Measurements from ENCODE around the gene COL5A1.
A peak's percentile ranks its signal among the peaks of the same experiment; 100 is the strongest.

The COL5A1 gene

GRCh38 chr9:134712926-134713325 lies 71.3 kb downstream of the COL5A1 start:
- DNase-seq, result no peak

- peak; percentile 13 for DNase-seq
These were observed 73.9 kb downstream of the COL5A1 start for GRCh38 chr9:134715536-134715935.

- DNase-seq, result no peak
These were observed 74.5 kb downstream of the COL5A1 start for GRCh38 chr9:134716067-134716466.

GRCh38 chr9:134717056-134717455 lies 75.5 kb downstream of the COL5A1 start:
- DNase-seq, result no peak

GRCh38 chr9:134717924-134718645 lies 76.5 kb downstream of the COL5A1 start:
- DNase-seq, result no peak

GRCh38 chr9:134719331-134719730 lies 77.7 kb downstream of the COL5A1 start:
- no peak for DNase-seq

GRCh38 chr9:134720136-134720753 lies 78.6 kb downstream of the COL5A1 start:
- no peak for DNase-seq

GRCh38 chr9:134720796-134721195 lies 79.2 kb downstream of the COL5A1 start:
- DNase-seq, result no peak

GRCh38 chr9:134721344-134721743 lies 79.7 kb downstream of the COL5A1 start:
- DNase-seq, result no peak

GRCh38 chr9:134722120-134722701 lies 80.6 kb downstream of the COL5A1 start:
- peak; percentile 18 for DNase-seq

- DNase-seq, result no peak
These were observed 81.4 kb downstream of the COL5A1 start for GRCh38 chr9:134723037-134723436.

GRCh38 chr9:134723491-134724190 lies 82.0 kb downstream of the COL5A1 start:
- no peak for DNase-seq

GRCh38 chr9:134724202-134724911 lies 82.8 kb downstream of the COL5A1 start:
- peak; percentile 70 for DNase-seq

GRCh38 chr9:134724912-134725604 lies 83.5 kb downstream of the COL5A1 start:
- DNase-seq, result peak; percentile 94

- peak; percentile 90 for DNase-seq
These were observed 84.0 kb downstream of the COL5A1 start for GRCh38 chr9:134725605-134725940.

GRCh38 chr9:134726026-134726721 lies 84.6 kb downstream of the COL5A1 start:
- no peak for DNase-seq

GRCh38 chr9:134726722-134727034 lies 85.1 kb downstream of the COL5A1 start:
- DNase-seq, result no peak

- DNase-seq, result no peak
These were observed 86.6 kb downstream of the COL5A1 start for GRCh38 chr9:134728021-134728795.

GRCh38 chr9:134728801-134729495 lies 87.3 kb downstream of the COL5A1 start:
- no peak for DNase-seq

GRCh38 chr9:134730011-134730760 lies 88.6 kb downstream of the COL5A1 start:
- no peak for DNase-seq
